GM23248 (cell line): Measurements from ENCODE around the gene COL7A1.

Experiments used
- EZH2 ChIP-seq: fragments of 200-600 bp; sonication (generic); IDR thresholded peaks from 2 replicates; pipeline ENCODE4 v1.6.1; 2018; ENCODE audit warnings: antibody characterized with exemption, mild to moderate bottlenecking; ENCODE audit not compliant: insufficient read depth, poor library complexity, severe bottlenecking
- EZH2phosphoT487 ChIP-seq: fragments of 200-600 bp; sonication (generic); IDR thresholded peaks from 2 replicates; pipeline ENCODE4 v1.6.1; 2018; ENCODE audit warnings: antibody characterized with exemption, moderate library complexity, mild to moderate bottlenecking, low read depth; ENCODE audit not compliant: insufficient read depth

DNA sequence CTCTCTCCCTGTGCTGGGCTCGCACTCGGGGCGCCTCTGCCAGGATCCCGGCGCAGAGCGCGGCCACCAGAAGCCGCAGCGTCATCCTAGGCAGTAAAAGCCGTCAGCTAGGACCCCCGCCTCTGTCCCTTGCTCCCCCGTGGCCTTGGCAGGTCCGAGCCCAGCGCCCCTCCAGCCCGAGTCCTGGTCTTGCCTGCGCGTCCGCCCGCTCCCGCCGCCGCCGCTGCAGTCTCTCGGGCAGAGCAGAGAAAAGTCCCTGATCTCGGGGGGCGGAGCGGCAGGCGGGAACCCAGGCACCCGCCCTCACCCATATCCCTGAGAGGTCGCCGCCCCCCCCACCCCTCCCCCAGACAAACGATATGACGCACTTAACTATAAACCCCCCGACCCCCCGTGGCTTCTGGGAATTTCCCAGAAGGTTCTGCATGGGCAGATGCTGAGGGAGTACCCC, at the start of gene COL7A1:
- TF ChIP-seq EZH2, result no peak
- TF ChIP-seq EZH2phosphoT487, result no peak
